GM18909 (cell line): ENCODE data around the gene FXR1.
A peak's percentile ranks its signal among the peaks of the same experiment; 100 is the strongest.
"Not testable (repeated sequence)": the region's sequence is repeated elsewhere in the genome, so short reads cannot be mapped to it uniquely, and the experiment has no call there.

ENCODE experiments used
- ATAC-seq: cut with Tn5 transposase; IDR thresholded peaks from one replicate; pipeline ENCODE4 v1.9.1; 2021; ENCODE audit warnings: mild to moderate bottlenecking; ENCODE audit not compliant: unreplicated experiment, poor library complexity

The FXR1 gene

GRCh38 chr3:180912304-180913296, at the start of gene FXR1:
TSS of gene FXR1 (plus strand) at chr3:180912670. CDS start at chr3:180912686, 16 bp downstream.
- peak; percentile 99 for ATAC-seq

DNA sequence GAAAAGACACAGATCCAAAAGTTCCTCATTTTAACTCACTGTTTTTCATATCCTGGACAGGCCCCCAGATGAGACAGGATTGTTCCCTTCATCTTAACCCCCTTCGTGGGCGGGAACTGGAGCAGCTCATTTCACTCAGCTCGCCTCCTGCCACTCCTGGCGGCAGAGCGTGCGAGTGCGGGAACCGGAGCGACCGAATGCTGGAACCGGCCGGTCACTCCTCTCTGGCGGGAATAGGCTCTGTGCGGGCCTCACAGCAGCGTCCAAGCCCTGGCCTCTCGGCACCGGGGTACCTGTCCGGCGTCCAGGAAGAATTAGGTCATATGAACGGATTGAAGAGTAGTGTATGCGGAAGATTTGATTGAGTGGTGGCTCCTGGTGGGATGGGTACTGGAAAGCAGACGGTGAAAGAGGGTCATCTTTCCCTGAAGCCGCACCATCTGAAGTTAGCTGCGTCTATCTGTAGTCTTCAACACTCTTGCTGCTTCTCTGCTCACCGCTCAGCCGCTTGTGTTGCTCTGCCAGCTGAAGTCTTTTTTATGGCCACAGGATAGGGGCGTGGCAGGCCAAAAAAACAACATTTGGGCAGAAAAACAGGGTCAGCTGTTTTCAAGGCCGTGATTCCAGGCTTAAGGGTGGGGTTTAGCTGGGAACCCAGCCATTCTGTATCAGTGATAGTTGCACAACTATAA, 42.3 kb upstream of the FXR1 start:
- ATAC-seq, result no peak

GRCh38 chr3:180871901-180872300, 40.6 kb upstream of the FXR1 start:
- ATAC-seq, result no peak

GRCh38 chr3:180872430-180872829, 40.0 kb upstream of the FXR1 start:
- not testable (repeated sequence) for ATAC-seq

DNA sequence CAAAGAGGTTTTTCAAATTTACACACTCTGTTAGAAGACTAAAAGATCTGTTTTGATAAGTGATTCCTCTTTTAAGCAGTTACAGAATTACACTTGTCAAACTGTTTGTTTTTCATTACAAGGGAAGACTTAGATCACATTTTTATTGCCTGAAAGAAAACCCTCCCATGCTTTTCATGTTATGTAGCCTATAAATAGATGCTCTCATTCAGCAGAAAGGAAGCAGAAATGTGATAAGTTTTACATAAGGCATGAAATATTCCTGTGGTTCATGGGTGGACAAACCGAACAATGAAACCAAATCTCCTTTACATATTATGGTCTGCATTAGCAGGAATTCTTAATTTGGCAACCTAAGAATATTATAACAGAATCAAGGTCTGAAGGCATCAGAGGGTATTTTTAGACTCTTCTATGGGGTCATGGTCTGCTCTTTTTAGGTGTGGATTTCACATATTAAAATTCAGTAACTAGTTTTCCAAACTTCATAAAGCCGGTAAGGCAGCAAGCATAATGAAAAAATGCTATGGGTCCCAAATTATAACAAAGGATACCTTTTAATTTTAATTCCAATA, 37.3 kb upstream of the FXR1 start:
- ATAC-seq, result no peak

DNA sequence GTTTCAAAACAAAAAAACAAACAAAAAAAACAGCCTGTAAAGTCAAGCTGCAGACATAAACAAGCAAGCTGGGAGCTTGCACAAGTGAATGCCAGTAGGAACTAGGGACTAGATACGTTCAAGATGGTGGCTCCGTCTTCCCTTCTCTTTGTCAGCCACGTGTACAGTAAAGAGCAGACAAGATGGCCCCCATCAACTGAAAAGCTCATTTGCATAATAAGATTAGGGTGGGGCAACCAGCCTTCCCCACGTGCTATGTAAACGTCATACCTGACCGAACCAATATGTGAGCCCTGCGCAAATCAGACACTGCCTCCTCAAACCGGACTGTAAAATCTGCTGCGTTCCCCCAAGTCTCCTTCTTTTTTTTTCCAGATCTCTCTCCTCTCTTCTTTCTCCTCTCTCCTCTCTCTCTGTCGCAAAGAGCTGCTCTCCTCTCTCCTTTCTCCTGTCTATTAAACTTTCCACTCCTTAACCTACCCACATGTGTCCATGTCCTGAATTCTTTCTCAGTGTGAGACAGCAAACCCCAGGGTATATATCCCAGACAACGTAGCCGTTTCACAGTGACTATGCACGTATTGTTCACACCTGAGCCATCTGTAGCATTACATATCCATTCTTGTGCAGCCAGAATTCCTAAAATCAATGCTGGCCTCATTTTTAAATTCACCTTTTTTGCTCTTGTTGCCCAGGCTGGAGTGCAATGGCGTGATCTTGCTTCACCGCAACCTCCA, 31.2 kb upstream of the FXR1 start:
- no peak for ATAC-seq

DNA sequence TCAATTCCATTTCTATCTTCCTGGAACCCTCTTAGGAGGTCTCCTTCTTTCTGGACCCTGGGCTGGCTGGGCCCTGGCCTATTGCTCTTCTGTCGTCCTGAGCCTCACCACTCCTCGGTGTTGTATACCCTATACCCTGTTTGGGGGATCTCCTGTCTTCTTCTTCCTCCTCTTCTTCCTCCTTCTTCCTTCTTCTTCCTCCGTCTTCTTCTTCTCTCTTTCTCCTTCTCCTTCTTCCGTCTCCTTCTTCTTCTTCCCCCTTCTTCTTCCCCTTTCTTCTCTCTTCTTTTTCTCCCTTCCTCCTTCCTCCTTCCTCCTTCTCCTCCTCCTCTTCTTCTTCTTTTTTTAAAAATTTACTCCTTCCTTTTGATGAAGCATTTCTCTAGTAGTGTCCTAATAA, 30.4 kb upstream of the FXR1 start:
- no peak for ATAC-seq

DNA sequence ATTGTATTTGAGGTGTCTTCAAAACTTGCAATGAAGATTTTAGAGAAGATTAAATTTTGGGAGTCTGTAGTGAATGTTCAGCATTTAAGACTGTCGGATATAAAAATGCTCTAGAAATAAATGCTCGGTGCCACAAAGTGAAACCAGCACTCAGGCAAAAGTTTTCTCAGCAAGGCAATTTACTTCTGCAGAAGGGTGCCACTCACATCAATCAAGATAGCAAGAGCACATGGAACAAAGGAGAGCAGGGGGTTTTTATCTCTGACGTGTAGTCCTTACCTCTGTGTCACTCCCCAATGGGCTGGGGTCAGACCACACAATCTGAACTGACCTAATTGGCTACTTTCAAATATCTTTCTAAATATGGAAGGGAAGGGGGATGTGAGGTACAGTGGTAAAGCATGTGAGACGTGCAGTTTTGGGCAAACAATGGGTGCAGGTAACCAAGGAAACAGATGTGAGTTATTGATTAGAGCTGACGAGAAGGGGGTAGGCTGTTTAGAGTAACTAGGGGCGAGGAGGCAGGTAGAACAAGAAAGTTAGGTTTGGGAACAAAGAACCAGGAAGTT, 23.4 kb upstream of the FXR1 start:
- ATAC-seq, result no peak

DNA sequence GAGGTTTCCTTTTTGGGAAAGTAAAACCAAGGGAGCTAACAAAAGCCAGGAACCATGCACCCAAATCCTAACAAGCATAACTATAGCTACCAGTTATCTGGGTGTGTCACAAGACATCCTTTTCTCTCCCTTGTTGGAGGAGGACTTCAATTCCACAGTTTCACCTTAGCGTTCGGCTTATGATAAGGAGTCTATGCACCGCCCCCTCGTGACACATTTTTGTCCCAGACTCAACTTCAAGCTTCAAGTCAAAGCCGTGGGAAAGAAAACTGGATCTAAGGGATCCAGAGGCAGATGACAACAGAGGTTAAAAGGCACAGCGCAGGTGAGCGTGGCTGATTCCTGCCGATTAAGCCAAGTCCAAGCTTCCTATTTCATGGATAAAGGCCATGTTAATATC, 13.9 kb upstream of the FXR1 start:
- ATAC-seq, result no peak

- ATAC-seq, result no peak
Observed at GRCh38 chr3:180909369-180910127, 2.9 kb upstream of the FXR1 start.

GRCh38 chr3:180910823-180911222, 1.6 kb upstream of the FXR1 start:
- ATAC-seq, result no peak

DNA sequence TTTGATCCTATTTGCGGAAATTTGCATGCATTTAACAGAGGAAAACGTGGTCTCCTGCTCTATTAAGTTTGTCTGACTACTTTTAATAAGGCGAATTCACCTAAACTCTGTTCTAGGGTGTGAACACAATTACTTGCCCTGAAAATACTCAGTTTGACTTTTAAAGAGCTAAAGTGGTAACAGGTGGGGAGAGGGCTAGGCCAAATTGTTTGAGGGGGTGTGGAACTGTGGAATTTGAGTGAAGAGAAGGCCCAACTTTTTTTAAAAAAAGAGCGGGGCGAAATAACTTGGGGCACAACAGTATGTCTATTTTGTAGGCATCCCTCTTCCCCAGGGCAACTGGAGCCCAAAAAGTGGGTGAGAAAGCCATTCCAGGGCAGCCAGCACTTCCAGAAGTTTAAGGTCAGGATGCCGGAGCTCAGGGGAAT, 580 bp upstream of the FXR1 start:
- peak; percentile 18 for ATAC-seq

- ATAC-seq, result no peak
Observed at GRCh38 chr3:180913581-180914404, 1.3 kb downstream of the FXR1 start.

GRCh38 chr3:180918542-180918941, 6.1 kb downstream of the FXR1 start:
- ATAC-seq, result no peak

GRCh38 chr3:180922242-180922641, 9.8 kb downstream of the FXR1 start:
- no peak for ATAC-seq

DNA sequence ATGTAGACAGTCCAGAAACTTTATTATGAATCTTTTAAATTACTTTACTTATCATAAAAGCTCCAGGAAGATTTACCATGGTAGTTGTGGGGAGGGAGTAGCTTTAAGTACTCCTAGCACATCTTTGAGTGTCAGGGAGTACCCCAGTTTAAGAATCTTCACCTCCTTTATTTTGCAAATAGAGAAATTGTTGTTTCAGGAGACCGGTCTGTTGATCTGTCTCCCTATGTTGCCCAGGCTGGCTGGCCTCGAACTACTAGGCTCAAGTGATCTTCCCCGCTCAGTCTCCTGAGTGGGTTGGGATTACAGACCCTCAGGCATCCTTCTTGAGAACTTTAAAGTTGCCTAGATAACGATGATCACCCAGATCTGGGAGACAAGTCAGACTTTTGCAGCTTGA, 11.1 kb downstream of the FXR1 start:
- no peak for ATAC-seq

GRCh38 chr3:180926526-180926925, 14.1 kb downstream of the FXR1 start:
- no peak for ATAC-seq

GRCh38 chr3:180929376-180929775, 16.9 kb downstream of the FXR1 start:
- ATAC-seq, result no peak
